ENCODE data around the gene STAC2.

Gene STAC2

GRCh38 chr17:39192901-39193300, 32.8 kb downstream of the STAC2 start:
- Histone ChIP-seq H2BK5ac (ENCODE audit: low read length) (no peak overlapping the region), H3K27me3 (ENCODE audit: control insufficient read depth in 3 of 3, insufficient read depth in 3 of 3, low read depth in 1 of 3, low read length in 3 of 3) (no peaks in the 10 kb centered on the region), H3K4me3 (ENCODE audit: low read length in 2 of 2) (peak overlapping the region in 1 of 2 donors; percentile 64), H3K4ac (ENCODE audit: low read length) (no peak overlapping the region), H3K18ac (ENCODE audit: low read length) (no peak overlapping the region), H2AK5ac (ENCODE audit: low read depth, low read length) (no peak overlapping the region), H3K4me1 (ENCODE audit: control insufficient read depth in 2 of 2, insufficient read depth in 1 of 2, low read depth in 1 of 2, low read length in 2 of 2) (peaks cover 9 to 26% of the 10 kb centered on the region in 2 donors), H3K14ac (ENCODE audit: low read length) (no peak overlapping the region), H3K27ac (replicated peaks; ENCODE audit: low read length) (no peak overlapping the region), H2BK12ac (ENCODE audit: low read length) (no peak overlapping the region), H3K36me3 (replicated peaks in 1 of 2; ENCODE audit: control insufficient read depth in 2 of 2, insufficient read depth in 2 of 2, low read length in 2 of 2) (peaks cover 29 to 41% of the 10 kb centered on the region in 2 donors), H3K9ac (ENCODE audit: low read depth, low read length, poor library complexity) (peak overlapping the region; percentile 75), H3K9me3 (replicated peaks in 1 of 2; ENCODE audit: control insufficient read depth in 2 of 2, insufficient read depth in 1 of 2, low read depth in 1 of 2, low read length in 2 of 2) (peaks cover 0 to 2% of the 10 kb centered on the region in 2 donors), H2BK15ac (ENCODE audit: low read length) (no peak overlapping the region), H4K91ac (ENCODE audit: low read depth, low read length, poor library complexity) (no peak overlapping the region), H3K4me2 (ENCODE audit: insufficient read depth, low read length, poor library complexity, severe bottlenecking) (no peak overlapping the region), H3K79me1 (ENCODE audit: low read depth, low read length) (peaks cover 14% of the 10 kb centered on the region), H2BK120ac (ENCODE audit: low read depth, low read length) (no peak overlapping the region), H2AFZ (ENCODE audit: low read length) (no peak overlapping the region), H4K8ac (ENCODE audit: low read depth, low read length) (no peak overlapping the region), H3K23ac (ENCODE audit: low read depth, low read length, poor library complexity) (no peak overlapping the region)
- no peak for DNase-seq (ENCODE audit: low spot score)
- no CpG with 5 or more reads among the region's 16 CpGs for WGBS, 2 donors (ENCODE audit: extremely low coverage in 2 of 2, insufficient read length in 2 of 2, insufficient replicate concordance in 1 of 2)

- Histone ChIP-seq H4K8ac (ENCODE audit: low read depth, low read length) (no peak overlapping the region), H4K91ac (ENCODE audit: low read depth, low read length, poor library complexity) (no peak overlapping the region), H3K9ac (ENCODE audit: low read depth, low read length, poor library complexity) (peak overlapping the region; percentile 44), H3K4ac (ENCODE audit: low read length) (no peak overlapping the region), H3K79me1 (ENCODE audit: low read depth, low read length) (peaks cover 14% of the 10 kb centered on the region), H3K4me1 (ENCODE audit: control insufficient read depth in 2 of 2, insufficient read depth in 1 of 2, low read depth in 1 of 2, low read length in 2 of 2) (peaks cover 9 to 25% of the 10 kb centered on the region in 2 donors), H2BK15ac (ENCODE audit: low read length) (no peak overlapping the region), H3K14ac (ENCODE audit: low read length) (no peak overlapping the region), H2BK5ac (ENCODE audit: low read length) (no peak overlapping the region), H3K9me3 (replicated peaks in 1 of 2; ENCODE audit: control insufficient read depth in 2 of 2, insufficient read depth in 1 of 2, low read depth in 1 of 2, low read length in 2 of 2) (peaks cover 0 to 2% of the 10 kb centered on the region in 2 donors), H2BK120ac (ENCODE audit: low read depth, low read length) (no peak overlapping the region), H3K27me3 (ENCODE audit: control insufficient read depth in 3 of 3, insufficient read depth in 3 of 3, low read depth in 1 of 3, low read length in 3 of 3) (no peaks in the 10 kb centered on the region), H3K4me3 (ENCODE audit: low read length in 2 of 2) (no peak overlapping the region), H2AFZ (ENCODE audit: low read length) (no peak overlapping the region), H3K23ac (ENCODE audit: low read depth, low read length, poor library complexity) (peak overlapping the region; percentile 73), H2AK5ac (ENCODE audit: low read depth, low read length) (no peak overlapping the region), H3K36me3 (replicated peaks in 1 of 2; ENCODE audit: control insufficient read depth in 2 of 2, insufficient read depth in 2 of 2, low read length in 2 of 2) (peaks cover 37 to 51% of the 10 kb centered on the region in 2 donors), H3K27ac (replicated peaks; ENCODE audit: low read length) (no peak overlapping the region), H3K4me2 (ENCODE audit: insufficient read depth, low read length, poor library complexity, severe bottlenecking) (no peak overlapping the region), H2BK12ac (ENCODE audit: low read length) (no peak overlapping the region), H3K18ac (ENCODE audit: low read length) (no peak overlapping the region)
- DNase-seq (ENCODE audit: low spot score), result no peak
- no CpG with 5 or more reads among the region's 9 CpGs for WGBS, 2 donors (ENCODE audit: extremely low coverage in 2 of 2, insufficient read length in 2 of 2, insufficient replicate concordance in 1 of 2)
Measured at GRCh38 chr17:39191750-39192510, 33.8 kb downstream of the STAC2 start.

- Histone ChIP-seq H2BK5ac (ENCODE audit: low read length) (no peak overlapping the region), H3K4me3 (ENCODE audit: low read length in 2 of 2) (no peak overlapping the region), H2AFZ (ENCODE audit: low read length) (no peak overlapping the region), H4K8ac (ENCODE audit: low read depth, low read length) (peak overlapping the region; percentile 29), H2BK120ac (ENCODE audit: low read depth, low read length) (no peak overlapping the region), H3K4me2 (ENCODE audit: insufficient read depth, low read length, poor library complexity, severe bottlenecking) (no peak overlapping the region), H3K18ac (ENCODE audit: low read length) (no peak overlapping the region), H3K9ac (ENCODE audit: low read depth, low read length, poor library complexity) (no peak overlapping the region), H3K23ac (ENCODE audit: low read depth, low read length, poor library complexity) (no peak overlapping the region), H4K91ac (ENCODE audit: low read depth, low read length, poor library complexity) (no peak overlapping the region), H2AK5ac (ENCODE audit: low read depth, low read length) (no peak overlapping the region), H3K4ac (ENCODE audit: low read length) (no peak overlapping the region), H3K4me1 (ENCODE audit: control insufficient read depth in 2 of 2, insufficient read depth in 1 of 2, low read depth in 1 of 2, low read length in 2 of 2) (no peaks in the 10 kb centered on the region), H3K79me1 (ENCODE audit: low read depth, low read length) (peaks cover 2% of the 10 kb centered on the region), H3K14ac (ENCODE audit: low read length) (no peak overlapping the region), H2BK15ac (ENCODE audit: low read length) (no peak overlapping the region), H3K27ac (replicated peaks; ENCODE audit: low read length) (no peak overlapping the region), H3K9me3 (replicated peaks in 1 of 2; ENCODE audit: control insufficient read depth in 2 of 2, insufficient read depth in 1 of 2, low read depth in 1 of 2, low read length in 2 of 2) (peaks cover 0 to 2% of the 10 kb centered on the region in 2 donors), H3K27me3 (ENCODE audit: control insufficient read depth in 3 of 3, insufficient read depth in 3 of 3, low read depth in 1 of 3, low read length in 3 of 3) (no peaks in the 10 kb centered on the region), H3K36me3 (replicated peaks in 1 of 2; ENCODE audit: control insufficient read depth in 2 of 2, insufficient read depth in 2 of 2, low read length in 2 of 2) (peaks cover 50 to 74% of the 10 kb centered on the region in 2 donors), H2BK12ac (ENCODE audit: low read length) (no peak overlapping the region)
- WGBS, 2 donors (ENCODE audit: extremely low coverage in 2 of 2, insufficient read length in 2 of 2, insufficient replicate concordance in 1 of 2), result no CpG with 5 or more reads among the region's 9 CpGs
- no peak for DNase-seq (ENCODE audit: low spot score)
Measured at GRCh38 chr17:39187152-39187830, 38.5 kb downstream of the STAC2 start.

- no peak overlapping the region for H3K18ac ChIP-seq (ENCODE audit: low read length)
- H2BK120ac ChIP-seq (ENCODE audit: low read depth, low read length), result no peak overlapping the region
- H2BK12ac ChIP-seq (ENCODE audit: low read length), result no peak overlapping the region
- no peak for DNase-seq (ENCODE audit: low spot score)
- peak overlapping the region; percentile 6 for H4K8ac ChIP-seq (ENCODE audit: low read depth, low read length)
- peaks cover 43 to 73% of the 10 kb centered on the region in 2 donors for H3K36me3 ChIP-seq (replicated peaks in 1 of 2; ENCODE audit: control insufficient read depth in 2 of 2, insufficient read depth in 2 of 2, low read length in 2 of 2)
- H2AFZ ChIP-seq (ENCODE audit: low read length), result no peak overlapping the region
- no peaks in the 10 kb centered on the region for H3K27me3 ChIP-seq (ENCODE audit: control insufficient read depth in 3 of 3, insufficient read depth in 3 of 3, low read depth in 1 of 3, low read length in 3 of 3)
- no peak overlapping the region for H3K4me2 ChIP-seq (ENCODE audit: insufficient read depth, low read length, poor library complexity, severe bottlenecking)
- no peak overlapping the region for H2BK15ac ChIP-seq (ENCODE audit: low read length)
- H3K4me3 ChIP-seq (ENCODE audit: low read length in 2 of 2), result no peak overlapping the region
- no peak overlapping the region for H3K23ac ChIP-seq (ENCODE audit: low read depth, low read length, poor library complexity)
- no peak overlapping the region for H3K4ac ChIP-seq (ENCODE audit: low read length)
- no peak overlapping the region for H2AK5ac ChIP-seq (ENCODE audit: low read depth, low read length)
- H3K4me1 ChIP-seq (ENCODE audit: control insufficient read depth in 2 of 2, insufficient read depth in 1 of 2, low read depth in 1 of 2, low read length in 2 of 2), result no peaks in the 10 kb centered on the region
- H4K91ac ChIP-seq (ENCODE audit: low read depth, low read length, poor library complexity), result no peak overlapping the region
- peaks cover 1% of the 10 kb centered on the region for H3K79me1 ChIP-seq (ENCODE audit: low read depth, low read length)
- no peak overlapping the region for H3K14ac ChIP-seq (ENCODE audit: low read length)
- WGBS, 2 donors (ENCODE audit: extremely low coverage in 2 of 2, insufficient read length in 2 of 2, insufficient replicate concordance in 1 of 2), result no CpG with 5 or more reads among the region's 15 CpGs
- no peak overlapping the region for H3K27ac ChIP-seq (replicated peaks; ENCODE audit: low read length)
- no peaks in the 10 kb centered on the region for H3K9me3 ChIP-seq (replicated peaks in 1 of 2; ENCODE audit: control insufficient read depth in 2 of 2, insufficient read depth in 1 of 2, low read depth in 1 of 2, low read length in 2 of 2)
- H3K9ac ChIP-seq (ENCODE audit: low read depth, low read length, poor library complexity), result no peak overlapping the region
- no peak overlapping the region for H2BK5ac ChIP-seq (ENCODE audit: low read length)
Measured at GRCh38 chr17:39186481-39187002, 39.2 kb downstream of the STAC2 start.

Data from neuronal stem cell (in vitro differentiated cells).